Activated CD4-positive, alpha-beta T cell treated with anti-CD3 and anti-CD28 coated beads for 36 hours (primary cell): ENCODE results near the gene RNMT. TPM values are rescaled to one million over a fixed set of nuclear protein-coding genes. Genes with fewer than 3 reads are reported as not detected.

Experiments
- ATAC-seq: fragments of 200-7000 bp; cut with Tn5 transposase; one replicate; pipeline ENCODE4 v1.10.0; 2021; ENCODE audit warnings: mild to moderate bottlenecking, moderate library complexity
- CTCF ChIA-PET: fragments of 350-600 bp; sonication (Branson Sonifier 250); formaldehyde crosslinking; loops from one replicate; lab custom pipeline; 2021; ENCODE audit warnings: antibody characterized with exemption; lab: Charles Lee
- POLR2A ChIA-PET: fragments of 350-600 bp; sonication (Branson Sonifier 250); formaldehyde crosslinking; loops from one replicate; lab custom pipeline; 2021; ENCODE audit warnings: antibody characterized with exemption, inconsistent platforms; lab: Charles Lee
- DNase-seq: peaks from one replicate; pipeline ENCODE4 v3.0.0-alpha.2; 2020
- H3K27ac Mint-ChIP-seq: one replicate; pipeline ENCODE4 v1.8.0; 2021; ENCODE audit warnings: mixed read lengths
- H3K27me3 Mint-ChIP-seq: one replicate; pipeline ENCODE4 v1.8.0; 2021; ENCODE audit warnings: mixed read lengths
- H3K36me3 Mint-ChIP-seq: one replicate; pipeline ENCODE4 v1.8.0; 2021; ENCODE audit warnings: low read depth, mixed read lengths
- H3K4me1 Mint-ChIP-seq: one replicate; pipeline ENCODE4 v1.8.0; 2021; ENCODE audit warnings: mixed read lengths
- H3K4me3 Mint-ChIP-seq: one replicate; pipeline ENCODE4 v1.8.0; 2021; ENCODE audit warnings: mild to moderate bottlenecking, moderate library complexity, mixed read lengths
- H3K9me3 Mint-ChIP-seq: one replicate; pipeline ENCODE4 v1.8.0; 2021; ENCODE audit warnings: low read depth, mixed read lengths
- intact Hi-C, 2 experiments: fragments of 100-400 bp; cut with DNase I in 1 of 2; cut with micrococcal nuclease in 1 of 2; formaldehyde crosslinking; loops; one replicate each; pipeline versions ENCODE4 v1.14.2 to v1.15.1; 2022 to 2024; cut with DNase I, micrococcal nuclease
- total RNA-seq, 2 experiments: library from RNA; stranded (reverse); gene quantifications; one replicate each; pipeline ENCODE4 v1.2.3, GENCODE V29; 2021

RNMT gene
- total RNA-seq, 2 experiments from 2014 or later, result 61.2 to 64.3 TPM

- H3K36me3 Mint-ChIP-seq, result no peaks in the 10 kb centered on the region
- H3K9me3 Mint-ChIP-seq, result no peaks in the 10 kb centered on the region
- CTCF ChIA-PET, result no interaction called here
- ATAC-seq, result no peak
- POLR2A ChIA-PET, result no interaction called here
- no peak overlapping the region for H3K27ac Mint-ChIP-seq
- H3K4me1 Mint-ChIP-seq, result peaks cover 5% of the 10 kb centered on the region
- peaks cover 22% of the 10 kb centered on the region for H3K27me3 Mint-ChIP-seq
- intact Hi-C loops, result loop anchor here (5.0 to 10.0 kb wide), 2 partner anchors 49 to 58 kb away; no protein-coding TSS in a partner anchor
- DNase-seq, result no peak
- H3K4me3 Mint-ChIP-seq, result no peak overlapping the region
Observed at GRCh38 chr18:13796515-13796914, 70.0 kb downstream of the RNMT start.

GRCh38 chr18:13797157-13797611 is 70.7 kb downstream of the RNMT start:
- ATAC-seq (no peak), DNase-seq (no peak)
- no peaks in the 10 kb centered on the region for H3K36me3 Mint-ChIP-seq
- no peak overlapping the region for H3K27ac Mint-ChIP-seq
- H3K9me3 Mint-ChIP-seq, result no peaks in the 10 kb centered on the region
- no peak overlapping the region for H3K4me3 Mint-ChIP-seq
- intact Hi-C loops, result loop anchor here (5.0 to 10.0 kb wide), 2 partner anchors 50 to 58 kb away; no protein-coding TSS in a partner anchor
- POLR2A ChIA-PET, result no interaction called here
- CTCF ChIA-PET, result interaction anchor here (0.6 to 0.8 kb wide), 3 partner anchors 16 to 314 kb away, joined by 3 read pairs; no protein-coding TSS in a partner anchor
- peaks cover 5% of the 10 kb centered on the region for H3K4me1 Mint-ChIP-seq
- peaks cover 25% of the 10 kb centered on the region for H3K27me3 Mint-ChIP-seq

- Mint-ChIP-seq H3K27ac (no peak overlapping the region), H3K4me1 (peaks cover 5% of the 10 kb centered on the region), H3K36me3 (no peaks in the 10 kb centered on the region), H3K9me3 (no peaks in the 10 kb centered on the region), H3K27me3 (peaks cover 39% of the 10 kb centered on the region), H3K4me3 (no peak overlapping the region)
- ChIA-PET POLR2A (no interaction called here), CTCF (no interaction called here)
- no peak for ATAC-seq
- intact Hi-C loops, result loop anchor here (5.0 to 10.0 kb wide), 2 partner anchors 52 to 55 kb away; no protein-coding TSS in a partner anchor
- no peak for DNase-seq
Observed at GRCh38 chr18:13799396-13799795, 72.9 kb downstream of the RNMT start.

GRCh38 chr18:13800505-13801259 is 74.2 kb downstream of the RNMT start:
- Mint-ChIP-seq H3K36me3 (no peaks in the 10 kb centered on the region), H3K9me3 (no peaks in the 10 kb centered on the region), H3K4me1 (peaks cover 5% of the 10 kb centered on the region), H3K4me3 (peak overlapping the region; percentile 48), H3K27me3 (peaks cover 51% of the 10 kb centered on the region), H3K27ac (no peak overlapping the region)
- ChIA-PET POLR2A (no interaction called here), CTCF (interaction anchor here (0.7 to 0.8 kb wide), 2 partner anchors 12 to 51 kb away, joined by 3 to 6 read pairs; no protein-coding TSS in a partner anchor)
- intact Hi-C loops, result loop anchor here (1.0 to 10.0 kb wide), 5 partner anchors 56 to 584 kb away; no protein-coding TSS in a partner anchor
- peak; percentile 99 for ATAC-seq
- DNase-seq, result peak; percentile 80

- H3K4me1 Mint-ChIP-seq, result peaks cover 5% of the 10 kb centered on the region
- intact Hi-C loops, result loop anchor here (1.0 to 10.0 kb wide), 5 partner anchors 56 to 585 kb away; no protein-coding TSS in a partner anchor
- H3K9me3 Mint-ChIP-seq, result no peaks in the 10 kb centered on the region
- H3K27me3 Mint-ChIP-seq, result peaks cover 54% of the 10 kb centered on the region
- ChIA-PET POLR2A (no interaction called here), CTCF (interaction anchor here (1.0 kb wide), 1 partner anchor 30 kb away, joined by 3 read pairs; no protein-coding TSS in a partner anchor)
- H3K27ac Mint-ChIP-seq, result no peak overlapping the region
- DNase-seq, result no peak
- H3K4me3 Mint-ChIP-seq, result peak overlapping the region; percentile 48
- no peaks in the 10 kb centered on the region for H3K36me3 Mint-ChIP-seq
- no peak for ATAC-seq
Observed at GRCh38 chr18:13801260-13801601, 74.8 kb downstream of the RNMT start.

GRCh38 chr18:13804305-13804704 is 77.8 kb downstream of the RNMT start:
- CTCF ChIA-PET, result interaction anchor here (3.8 kb wide), 1 partner anchor 8 kb away, joined by 28 read pairs; no protein-coding TSS in a partner anchor
- intact Hi-C loops, result loop anchor here (5.0 to 10.0 kb wide), 4 partner anchors 60 to 250 kb away; no protein-coding TSS in a partner anchor

GRCh38 chr18:13808294-13809042 is 82.0 kb downstream of the RNMT start:
- Mint-ChIP-seq H3K4me3 (no peak overlapping the region), H3K4me1 (no peaks in the 10 kb centered on the region), H3K9me3 (no peaks in the 10 kb centered on the region), H3K27ac (no peak overlapping the region), H3K27me3 (peaks cover 23% of the 10 kb centered on the region), H3K36me3 (no peaks in the 10 kb centered on the region)
- DNase-seq, result no peak
- ChIA-PET CTCF (interaction anchor here (0.5 kb wide), 1 partner anchor 34 kb away, joined by 3 read pairs; no protein-coding TSS in a partner anchor), POLR2A (no interaction called here)
- ATAC-seq, result no peak
- intact Hi-C loops, result loop anchor here (10.0 kb wide), 3 partner anchors 64 to 254 kb away; no protein-coding TSS in a partner anchor

More at GRCh38 chr18:13804305-13804704, 77.8 kb downstream of the RNMT start:
- no peaks in the 10 kb centered on the region for H3K36me3 Mint-ChIP-seq
- H3K27ac Mint-ChIP-seq, result no peak overlapping the region
- no peaks in the 10 kb centered on the region for H3K9me3 Mint-ChIP-seq
- ATAC-seq, result no peak
- H3K4me1 Mint-ChIP-seq, result peaks cover 5% of the 10 kb centered on the region
- POLR2A ChIA-PET, result no interaction called here
- no peak for DNase-seq
- peaks cover 43% of the 10 kb centered on the region for H3K27me3 Mint-ChIP-seq
- no peak overlapping the region for H3K4me3 Mint-ChIP-seq

- ATAC-seq (no peak), DNase-seq (no peak)
- Mint-ChIP-seq H3K27me3 (peaks cover 21% of the 10 kb centered on the region), H3K9me3 (no peaks in the 10 kb centered on the region), H3K27ac (no peak overlapping the region), H3K4me3 (no peak overlapping the region), H3K4me1 (no peaks in the 10 kb centered on the region), H3K36me3 (no peaks in the 10 kb centered on the region)
- POLR2A ChIA-PET, result no interaction called here
- CTCF ChIA-PET, result interaction anchor here (0.5 kb wide), 1 partner anchor 33 kb away, joined by 3 read pairs; no protein-coding TSS in a partner anchor
- intact Hi-C loops, result loop anchor here (10.0 kb wide), 3 partner anchors 64 to 254 kb away; no protein-coding TSS in a partner anchor
Observed at GRCh38 chr18:13809043-13809430, 82.6 kb downstream of the RNMT start.

- Mint-ChIP-seq H3K36me3 (no peaks in the 10 kb centered on the region), H3K27me3 (peaks cover 15% of the 10 kb centered on the region), H3K4me3 (no peak overlapping the region), H3K27ac (no peak overlapping the region), H3K4me1 (no peaks in the 10 kb centered on the region), H3K9me3 (no peaks in the 10 kb centered on the region)
- POLR2A ChIA-PET, result no interaction called here
- intact Hi-C loops, result loop anchor here (5.0 to 10.0 kb wide), 5 partner anchors 65 to 588 kb away; no protein-coding TSS in a partner anchor
- no peak for DNase-seq
- CTCF ChIA-PET, result interaction anchor here (0.8 kb wide), 1 partner anchor 14 kb away, joined by 3 read pairs; the partner anchor contains the start of gene MC5R
- no peak for ATAC-seq
Observed at GRCh38 chr18:13809531-13810255, 83.2 kb downstream of the RNMT start.

- Mint-ChIP-seq H3K4me3 (no peak overlapping the region), H3K27ac (no peak overlapping the region), H3K36me3 (no peaks in the 10 kb centered on the region), H3K9me3 (no peaks in the 10 kb centered on the region), H3K27me3 (peaks cover 4% of the 10 kb centered on the region), H3K4me1 (no peaks in the 10 kb centered on the region)
- no peak for DNase-seq
- intact Hi-C loops, result loop anchor here (5.0 kb wide), 2 partner anchors 276 to 586 kb away; no protein-coding TSS in a partner anchor
- no peak for ATAC-seq
- CTCF ChIA-PET, result interaction anchor here (0.8 to 3.1 kb wide), 2 partner anchors 7 to 13 kb away, joined by 3 to 28 read pairs; partner anchors contain the start of gene MC5R
- POLR2A ChIA-PET, result interaction anchor here (0.5 kb wide), 1 partner anchor 49 kb away, joined by 3 read pairs; no protein-coding TSS in a partner anchor
Observed at GRCh38 chr18:13810950-13811485, 84.5 kb downstream of the RNMT start.
